Subcutaneous adipose tissue (tissue), 4 donors: ENCODE data around the gene LRRC8E. TPM values are rescaled to one million over a fixed set of nuclear protein-coding genes. Genes with fewer than 3 reads are reported as not detected.

Source experiments
- total RNA-seq, 4 donors: library from RNA; depleted of rRNA; stranded (reverse); fragments of >200 nt; gene quantifications; one replicate each; pipeline ENCODE4 v1.1.0, GENCODE V29; 2016
- TF ChIP-seq, protein P1 (sequence below): fragments of 450-650 bp; IDR thresholded peaks from one replicate; pipeline ENCODE4 v1.5.1; 2016; ENCODE audit warnings: low read depth, mild to moderate bottlenecking, control low read depth, antibody characterized with exemption, moderate library complexity

LRRC8E gene
- total RNA-seq, 4 donors from 2014 or later, result 0.19 to 1.5 (median 0.50) TPM

DNA sequence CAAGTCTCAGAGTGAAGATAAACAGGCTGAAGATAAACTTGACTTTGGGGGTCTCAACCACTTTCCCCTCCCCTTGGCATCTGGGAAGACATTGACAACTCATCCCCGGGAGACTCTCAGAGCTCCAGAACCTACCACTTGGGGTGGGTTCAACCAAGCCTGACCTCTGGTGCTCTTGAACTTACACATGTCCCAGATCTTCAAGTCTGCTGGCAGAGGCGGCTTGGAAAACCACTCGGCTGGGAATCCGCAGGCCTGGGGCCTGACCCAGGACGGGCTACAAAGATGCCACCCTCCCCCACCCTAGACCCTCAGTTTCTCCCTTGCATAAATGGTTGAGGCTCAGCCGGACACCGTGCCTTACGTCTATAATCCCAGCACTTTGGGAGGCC lies 512 bp downstream of the LRRC8E start:
- TF ChIP-seq, protein P1, sequence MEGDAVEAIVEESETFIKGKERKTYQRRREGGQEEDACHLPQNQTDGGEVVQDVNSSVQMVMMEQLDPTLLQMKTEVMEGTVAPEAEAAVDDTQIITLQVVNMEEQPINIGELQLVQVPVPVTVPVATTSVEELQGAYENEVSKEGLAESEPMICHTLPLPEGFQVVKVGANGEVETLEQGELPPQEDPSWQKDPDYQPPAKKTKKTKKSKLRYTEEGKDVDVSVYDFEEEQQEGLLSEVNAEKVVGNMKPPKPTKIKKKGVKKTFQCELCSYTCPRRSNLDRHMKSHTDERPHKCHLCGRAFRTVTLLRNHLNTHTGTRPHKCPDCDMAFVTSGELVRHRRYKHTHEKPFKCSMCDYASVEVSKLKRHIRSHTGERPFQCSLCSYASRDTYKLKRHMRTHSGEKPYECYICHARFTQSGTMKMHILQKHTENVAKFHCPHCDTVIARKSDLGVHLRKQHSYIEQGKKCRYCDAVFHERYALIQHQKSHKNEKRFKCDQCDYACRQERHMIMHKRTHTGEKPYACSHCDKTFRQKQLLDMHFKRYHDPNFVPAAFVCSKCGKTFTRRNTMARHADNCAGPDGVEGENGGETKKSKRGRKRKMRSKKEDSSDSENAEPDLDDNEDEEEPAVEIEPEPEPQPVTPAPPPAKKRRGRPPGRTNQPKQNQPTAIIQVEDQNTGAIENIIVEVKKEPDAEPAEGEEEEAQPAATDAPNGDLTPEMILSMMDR, result no peak

- TF ChIP-seq, protein P1, result no peak
These were observed 6.5 kb downstream of the LRRC8E start for GRCh38 chr19:7894612-7895309.

DNA sequence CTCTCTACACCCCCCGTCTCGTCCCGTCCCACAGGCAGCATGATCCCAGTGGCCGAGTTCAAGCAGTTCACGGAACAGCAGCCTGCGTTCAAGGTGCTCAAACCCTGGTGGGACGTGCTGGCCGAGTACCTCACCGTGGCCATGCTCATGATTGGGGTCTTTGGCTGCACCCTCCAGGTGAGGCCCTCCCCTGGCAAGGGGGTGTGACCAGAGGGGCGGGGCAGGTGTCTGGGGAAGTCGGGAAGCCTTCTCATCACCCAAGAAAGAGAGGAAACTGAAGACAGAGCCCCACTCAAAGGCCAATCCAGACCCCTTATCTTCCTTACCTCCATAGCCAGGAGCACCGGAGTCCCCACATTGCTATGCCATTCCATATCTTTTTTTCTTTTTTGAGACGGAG lies 7.3 kb downstream of the LRRC8E start:
- TF ChIP-seq, protein P1, result no peak

GRCh38 chr19:7897292-7897691 lies 9.0 kb downstream of the LRRC8E start:
- TF ChIP-seq, protein P1, result no peak

DNA sequence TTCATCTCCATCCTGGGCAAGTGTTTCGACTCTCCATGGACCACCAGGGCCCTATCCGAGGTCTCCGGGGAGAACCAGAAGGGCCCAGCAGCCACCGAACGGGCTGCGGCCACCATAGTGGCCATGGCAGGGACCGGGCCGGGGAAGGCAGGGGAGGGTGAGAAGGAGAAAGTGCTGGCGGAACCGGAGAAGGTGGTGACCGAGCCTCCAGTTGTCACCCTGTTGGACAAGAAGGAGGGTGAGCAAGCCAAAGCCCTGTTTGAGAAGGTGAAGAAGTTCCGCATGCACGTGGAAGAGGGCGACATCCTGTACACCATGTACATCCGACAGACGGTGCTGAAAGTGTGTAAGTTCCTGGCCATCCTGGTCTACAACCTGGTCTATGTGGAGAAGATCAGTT lies 10.7 kb downstream of the LRRC8E start:
- TF ChIP-seq, protein P1, result no peak

GRCh38 chr19:7899751-7900378 lies 11.6 kb downstream of the LRRC8E start:
- TF ChIP-seq, protein P1, result no peak

- TF ChIP-seq, protein P1, result no peak
These were observed 12.1 kb downstream of the LRRC8E start for GRCh38 chr19:7900401-7900870.
